CD4-positive, alpha-beta T cell treated with Interferon gamma for 1 hour (primary cell): ENCODE measurements around the gene PDZK1IP1.
"Not testable (repeated sequence)": the region's sequence is repeated elsewhere in the genome, so short reads cannot be mapped to it uniquely, and the experiment has no call there.

Source experiments
- DNase-seq: peaks from one replicate; pipeline ENCODE4 v3.0.0-alpha.2; 2020

PDZK1IP1 gene

GRCh38 chr1:47179017-47179987, 10.5 kb downstream of the PDZK1IP1 start:
- DNase-seq: peak; percentile 60

- DNase-seq: no peak
Observed at GRCh38 chr1:47178654-47179016, 11.2 kb downstream of the PDZK1IP1 start.

GRCh38 chr1:47178020-47178419, 11.8 kb downstream of the PDZK1IP1 start:
- no peak for DNase-seq

- DNase-seq: no peak
Observed at GRCh38 chr1:47175227-47175934, 14.5 kb downstream of the PDZK1IP1 start.

GRCh38 chr1:47174656-47175020, 15.2 kb downstream of the PDZK1IP1 start:
- DNase-seq: no peak

GRCh38 chr1:47172782-47173181, 17.1 kb downstream of the PDZK1IP1 start:
- no peak for DNase-seq

GRCh38 chr1:47164552-47164951, 25.3 kb downstream of the PDZK1IP1 start:
- no peak for DNase-seq

- no peak for DNase-seq
Observed at GRCh38 chr1:47161298-47162040, 28.4 kb downstream of the PDZK1IP1 start.

- no peak for DNase-seq
Observed at GRCh38 chr1:47160716-47161115, 29.1 kb downstream of the PDZK1IP1 start.

GRCh38 chr1:47157957-47158356, 31.9 kb downstream of the PDZK1IP1 start:
- not testable (repeated sequence) for DNase-seq

- DNase-seq: not testable (repeated sequence)
Observed at GRCh38 chr1:47156457-47156856, 33.4 kb downstream of the PDZK1IP1 start.

- not testable (repeated sequence) for DNase-seq
Observed at GRCh38 chr1:47149162-47149561, 40.7 kb downstream of the PDZK1IP1 start.

GRCh38 chr1:47147047-47147785, 42.6 kb downstream of the PDZK1IP1 start:
- no peak for DNase-seq

GRCh38 chr1:47146495-47146894, 43.3 kb downstream of the PDZK1IP1 start:
- not testable (repeated sequence) for DNase-seq

- DNase-seq: not testable (repeated sequence)
Observed at GRCh38 chr1:47143654-47144053, 46.2 kb downstream of the PDZK1IP1 start.

GRCh38 chr1:47140358-47140757, 49.5 kb downstream of the PDZK1IP1 start:
- DNase-seq: not testable (repeated sequence)

GRCh38 chr1:47137925-47138615, 51.8 kb downstream of the PDZK1IP1 start:
- no peak for DNase-seq

- DNase-seq: no peak
Observed at GRCh38 chr1:47137198-47137597, 52.6 kb downstream of the PDZK1IP1 start, which contains the start of gene CYP4A22. Gene CYP4A22, plus strand, starts transcription at chr1:47137441. Its CDS starts 45 bp downstream, at chr1:47137486.
